HUES48 (cell line): ENCODE measurements around the gene TMEM185B.
"Not testable (repeated sequence)": the region's sequence is repeated elsewhere in the genome, so short reads cannot be mapped to it uniquely, and the experiment has no call there.

Source experiments
- H3K27ac ChIP-seq: one replicate; pipeline ENCODE4 v1.7.0; 2013; ENCODE audit warnings: low read depth, low read length, inconsistent platforms
- H3K27me3 ChIP-seq: 2 replicates; pipeline ENCODE4 v1.6.1; 2013; ENCODE audit warnings: mild to moderate bottlenecking, low read length; ENCODE audit not compliant: control insufficient read depth, insufficient read depth
- H3K36me3 ChIP-seq: 2 replicates; pipeline ENCODE4 v1.6.1; 2013; ENCODE audit warnings: low read length; ENCODE audit not compliant: control insufficient read depth, insufficient read depth
- H3K4me1 ChIP-seq: 2 replicates; pipeline ENCODE4 v1.6.1; 2013; ENCODE audit warnings: mild to moderate bottlenecking, low read length; ENCODE audit not compliant: control insufficient read depth, insufficient read depth
- H3K4me3 ChIP-seq: 2 replicates; pipeline ENCODE4 v1.5.1; 2013; ENCODE audit warnings: mild to moderate bottlenecking, low read depth, low read length
- H3K9ac ChIP-seq: 2 replicates; pipeline ENCODE4 v1.6.1; 2013; ENCODE audit warnings: mild to moderate bottlenecking, low read depth, low read length, moderate library complexity
- H3K9me3 ChIP-seq: 2 replicates; pipeline ENCODE4 v1.6.1; 2013; ENCODE audit warnings: low read length; ENCODE audit not compliant: control insufficient read depth, insufficient read depth

TMEM185B gene

DNA sequence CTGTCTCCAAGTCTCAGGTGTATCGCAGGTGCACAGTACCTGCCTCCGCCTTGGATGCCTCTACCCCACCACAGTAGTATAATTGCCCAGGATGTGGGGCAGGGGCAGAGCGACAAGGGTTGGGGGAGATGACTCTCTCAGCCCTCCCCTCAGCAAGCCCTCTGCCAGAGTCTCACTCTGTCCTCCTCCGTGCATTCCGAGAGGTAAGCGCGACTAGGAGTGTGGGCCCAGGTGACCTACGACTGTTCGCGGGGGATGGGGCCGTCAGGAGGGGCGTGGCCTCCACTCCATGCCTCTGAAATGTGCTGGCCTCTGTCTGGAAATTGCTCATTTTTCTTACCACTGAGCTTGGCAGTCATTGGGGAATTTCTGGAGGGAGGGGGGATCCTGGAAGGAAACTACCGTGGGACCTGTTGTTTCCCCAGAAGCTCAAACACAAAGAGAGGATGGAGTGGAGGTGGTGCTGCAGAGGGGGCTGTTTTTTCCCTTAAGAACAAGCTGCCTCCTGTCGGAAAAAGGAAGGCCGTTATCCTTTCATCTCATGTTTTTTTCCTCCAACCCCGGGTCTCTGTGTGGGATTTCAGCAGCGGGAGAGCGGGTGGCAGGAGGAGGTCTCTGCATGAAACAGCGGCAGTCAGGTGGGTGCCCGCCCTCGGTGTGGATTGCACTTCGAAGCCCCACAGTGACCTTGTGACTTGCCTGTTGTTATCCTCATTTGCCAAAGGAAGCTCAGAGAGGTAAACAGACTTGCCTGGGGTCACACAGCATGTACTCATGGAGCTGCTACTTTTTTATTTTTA is 16.5 kb upstream of the TMEM185B start:
- H3K4me3 ChIP-seq: no peak overlapping the region
- H3K4me1 ChIP-seq: peaks cover 11% of the 10 kb centered on the region
- no peak overlapping the region for H3K9ac ChIP-seq
- H3K27me3 ChIP-seq: peaks cover 8% of the 10 kb centered on the region
- H3K27ac ChIP-seq: peak overlapping the region; percentile 20
- H3K9me3 ChIP-seq: no peaks in the 10 kb centered on the region
- H3K36me3 ChIP-seq: no peaks in the 10 kb centered on the region

DNA sequence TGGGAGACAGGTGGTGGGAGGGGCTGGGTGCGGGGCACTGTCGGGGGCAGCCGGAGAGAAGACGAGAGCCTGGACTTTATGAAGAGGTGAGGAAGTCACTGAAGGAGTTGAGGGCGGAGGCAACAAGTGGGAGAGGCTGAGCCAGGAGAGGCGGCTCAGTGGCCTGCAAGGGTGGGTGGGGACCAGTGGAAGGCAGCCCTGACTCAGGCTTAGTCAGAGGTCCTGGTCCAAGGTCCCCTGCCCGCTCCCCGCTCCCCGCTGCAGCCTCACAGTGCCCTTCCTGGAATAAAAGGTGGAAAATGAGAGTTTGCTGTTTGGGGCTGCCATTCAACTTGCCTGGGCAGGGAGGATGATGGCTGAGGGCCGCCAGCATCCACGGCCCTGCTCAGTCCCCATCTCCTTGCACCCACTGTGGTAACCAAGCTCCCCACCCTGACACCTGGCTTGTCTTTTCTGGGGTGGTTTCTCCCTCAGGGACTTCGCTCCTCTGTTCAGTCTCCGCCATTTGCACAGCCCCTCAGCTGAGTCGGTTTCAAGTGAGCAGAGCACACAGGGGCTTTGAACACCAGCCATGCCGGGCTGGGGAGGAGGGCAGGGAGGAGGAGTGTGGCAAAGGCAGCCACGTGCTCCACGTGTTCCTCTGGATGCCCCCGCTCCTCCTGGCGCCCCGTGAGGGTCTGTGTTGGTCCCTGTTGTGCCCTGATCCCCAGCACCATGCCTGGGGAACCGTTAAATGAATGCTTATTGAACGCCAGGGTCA is 15.7 kb upstream of the TMEM185B start:
- Histone ChIP-seq H3K27ac (peak overlapping the region; percentile 78), H3K4me1 (peaks cover 11% of the 10 kb centered on the region), H3K9ac (no peak overlapping the region), H3K36me3 (no peaks in the 10 kb centered on the region), H3K4me3 (no peak overlapping the region), H3K9me3 (no peaks in the 10 kb centered on the region), H3K27me3 (peaks cover 8% of the 10 kb centered on the region)

DNA sequence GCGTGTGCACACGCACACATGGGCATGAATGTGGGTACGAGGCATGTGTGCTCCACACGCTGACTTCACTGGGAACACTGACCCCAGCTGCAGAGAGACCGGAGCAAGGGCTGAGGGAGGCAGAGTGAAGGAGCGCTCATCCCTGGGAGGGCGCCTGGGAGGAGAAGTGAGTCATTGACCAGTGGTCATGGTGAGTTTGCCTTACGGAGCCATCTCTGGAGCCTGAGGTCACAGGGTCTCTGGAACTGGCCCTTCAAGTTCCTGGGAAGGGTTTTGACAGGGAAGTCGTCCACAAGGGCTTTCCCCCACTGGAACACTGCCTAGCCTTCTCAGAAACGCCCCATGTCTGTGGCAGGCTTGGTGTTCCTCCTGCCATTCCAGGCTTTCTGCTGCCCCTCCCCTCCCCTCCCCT is 14.3 kb upstream of the TMEM185B start:
- Histone ChIP-seq H3K27ac (peak overlapping the region; percentile 78), H3K36me3 (no peaks in the 10 kb centered on the region), H3K4me3 (no peak overlapping the region), H3K27me3 (peaks cover 8% of the 10 kb centered on the region), H3K4me1 (peaks cover 11% of the 10 kb centered on the region), H3K9me3 (no peaks in the 10 kb centered on the region), H3K9ac (no peak overlapping the region)

DNA sequence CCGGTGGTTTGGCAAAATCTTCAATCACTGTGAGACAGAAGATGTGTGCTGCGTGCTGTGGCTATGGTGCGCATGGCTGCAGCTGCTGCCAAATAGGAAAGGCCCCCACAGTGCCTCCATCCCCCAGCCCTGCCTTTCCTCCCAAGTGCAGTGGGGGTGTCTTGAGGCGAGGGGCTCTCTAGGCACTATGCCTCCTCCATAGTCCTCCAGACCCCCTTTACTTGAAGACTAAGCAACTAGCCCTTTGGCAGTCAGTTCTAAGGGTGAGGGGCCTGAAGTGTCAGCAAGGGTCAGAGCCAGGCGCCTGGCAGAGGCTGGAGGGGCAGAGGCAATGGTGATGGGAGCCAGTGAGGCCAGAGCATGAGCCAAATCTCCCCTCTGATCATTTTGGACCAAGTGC is 13.6 kb upstream of the TMEM185B start:
- H3K36me3 ChIP-seq: no peaks in the 10 kb centered on the region
- H3K4me1 ChIP-seq: peaks cover 11% of the 10 kb centered on the region
- no peak overlapping the region for H3K9ac ChIP-seq
- no peak overlapping the region for H3K4me3 ChIP-seq
- H3K27me3 ChIP-seq: peaks cover 8% of the 10 kb centered on the region
- no peak overlapping the region for H3K27ac ChIP-seq
- no peaks in the 10 kb centered on the region for H3K9me3 ChIP-seq

DNA sequence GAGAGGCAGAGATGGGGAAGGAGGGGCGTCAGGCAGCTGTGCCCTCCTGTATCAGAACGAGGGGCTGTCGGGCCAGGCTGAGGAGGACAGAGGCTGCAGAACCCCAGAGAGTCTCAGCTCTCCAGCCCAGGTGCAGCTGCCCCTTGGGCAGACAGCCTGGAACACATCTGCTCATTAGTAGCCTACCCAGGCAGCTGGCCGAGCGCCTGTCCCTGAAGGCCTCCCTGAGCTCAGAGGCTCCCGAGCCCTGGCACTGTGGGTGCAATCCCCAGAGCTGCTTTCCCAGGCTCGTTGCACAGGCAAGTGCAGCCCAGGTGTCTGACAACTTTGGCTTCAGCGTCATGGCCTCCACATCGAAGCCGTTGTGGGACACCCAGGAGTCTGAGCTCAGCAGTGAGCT is 13.1 kb upstream of the TMEM185B start:
- H3K27me3 ChIP-seq: peaks cover 8% of the 10 kb centered on the region
- H3K27ac ChIP-seq: no peak overlapping the region
- no peak overlapping the region for H3K4me3 ChIP-seq
- peaks cover 11% of the 10 kb centered on the region for H3K4me1 ChIP-seq
- H3K9me3 ChIP-seq: no peaks in the 10 kb centered on the region
- H3K9ac ChIP-seq: no peak overlapping the region
- no peaks in the 10 kb centered on the region for H3K36me3 ChIP-seq

DNA sequence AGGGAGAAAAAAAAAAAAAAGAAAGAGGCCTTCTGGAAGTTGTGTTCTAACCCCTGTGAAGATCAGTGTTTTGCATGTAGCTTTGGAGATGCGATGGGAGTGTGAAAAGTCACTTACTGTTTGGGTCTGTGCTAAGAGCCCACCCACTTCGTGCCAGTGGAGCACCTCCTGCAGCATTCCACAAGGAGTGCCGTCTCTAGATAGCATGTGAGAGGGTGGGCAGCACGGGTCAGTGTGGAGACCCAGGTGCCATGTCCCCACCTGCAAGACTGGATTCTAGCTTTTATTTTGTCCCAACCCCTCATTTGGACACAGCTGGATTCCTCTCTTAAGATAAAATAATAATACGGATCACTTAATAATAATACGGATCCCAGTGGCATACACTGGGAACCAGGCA is 12.5 kb upstream of the TMEM185B start:
- peaks cover 8% of the 10 kb centered on the region for H3K27me3 ChIP-seq
- no peak overlapping the region for H3K9ac ChIP-seq
- H3K27ac ChIP-seq: no peak overlapping the region
- no peaks in the 10 kb centered on the region for H3K9me3 ChIP-seq
- H3K36me3 ChIP-seq: no peaks in the 10 kb centered on the region
- H3K4me1 ChIP-seq: peaks cover 11% of the 10 kb centered on the region
- no peak overlapping the region for H3K4me3 ChIP-seq

DNA sequence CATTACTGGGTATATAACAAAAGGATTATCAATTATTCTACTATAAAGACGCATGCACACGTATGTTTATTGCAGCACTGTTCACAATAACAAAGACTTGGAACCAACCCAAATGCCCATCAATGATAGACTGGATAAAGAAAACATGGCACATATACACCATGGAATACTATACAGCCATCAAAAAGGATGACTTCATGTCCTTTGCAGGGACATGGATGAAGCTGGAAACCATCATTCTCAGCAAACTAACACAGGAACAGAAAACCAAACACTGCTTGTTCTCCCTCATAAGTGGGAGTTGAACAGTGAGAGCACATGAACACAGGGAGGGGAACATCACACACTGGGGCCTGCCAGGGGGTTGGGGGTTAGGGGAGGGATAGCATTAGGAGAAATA is 12.0 kb upstream of the TMEM185B start:
- not testable (repeated sequence) for H3K27ac ChIP-seq, H3K36me3 ChIP-seq, H3K4me3 ChIP-seq, H3K27me3 ChIP-seq, H3K9me3 ChIP-seq, H3K9ac ChIP-seq
- H3K4me1 ChIP-seq: peaks cover 11% of the 10 kb centered on the region

DNA sequence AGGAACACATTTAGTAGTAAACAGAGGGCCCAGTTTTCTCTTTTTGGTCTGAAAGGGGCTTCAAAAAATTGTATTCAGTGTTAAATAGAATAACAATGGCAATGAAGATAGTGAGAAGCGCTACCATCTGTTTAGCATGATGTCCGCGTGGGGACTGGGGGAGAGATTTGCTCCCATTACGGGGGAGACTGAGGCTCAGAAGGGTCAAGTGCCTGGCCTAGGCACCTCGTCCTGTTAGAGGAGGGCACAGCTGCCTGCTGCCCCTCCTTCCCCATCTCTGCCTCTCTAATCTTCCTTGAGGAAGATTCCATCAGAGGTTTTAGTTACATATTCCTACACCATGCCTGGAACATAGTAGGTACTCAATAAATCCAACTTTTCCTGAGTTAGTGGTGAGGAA is 10.1 kb upstream of the TMEM185B start:
- Histone ChIP-seq H3K36me3 (no peaks in the 10 kb centered on the region), H3K9ac (no peak overlapping the region), H3K27me3 (no peaks in the 10 kb centered on the region), H3K4me3 (no peak overlapping the region), H3K4me1 (peaks cover 4% of the 10 kb centered on the region; the same call in 1 of the 2 replicates), H3K9me3 (no peaks in the 10 kb centered on the region), H3K27ac (no peak overlapping the region)

DNA sequence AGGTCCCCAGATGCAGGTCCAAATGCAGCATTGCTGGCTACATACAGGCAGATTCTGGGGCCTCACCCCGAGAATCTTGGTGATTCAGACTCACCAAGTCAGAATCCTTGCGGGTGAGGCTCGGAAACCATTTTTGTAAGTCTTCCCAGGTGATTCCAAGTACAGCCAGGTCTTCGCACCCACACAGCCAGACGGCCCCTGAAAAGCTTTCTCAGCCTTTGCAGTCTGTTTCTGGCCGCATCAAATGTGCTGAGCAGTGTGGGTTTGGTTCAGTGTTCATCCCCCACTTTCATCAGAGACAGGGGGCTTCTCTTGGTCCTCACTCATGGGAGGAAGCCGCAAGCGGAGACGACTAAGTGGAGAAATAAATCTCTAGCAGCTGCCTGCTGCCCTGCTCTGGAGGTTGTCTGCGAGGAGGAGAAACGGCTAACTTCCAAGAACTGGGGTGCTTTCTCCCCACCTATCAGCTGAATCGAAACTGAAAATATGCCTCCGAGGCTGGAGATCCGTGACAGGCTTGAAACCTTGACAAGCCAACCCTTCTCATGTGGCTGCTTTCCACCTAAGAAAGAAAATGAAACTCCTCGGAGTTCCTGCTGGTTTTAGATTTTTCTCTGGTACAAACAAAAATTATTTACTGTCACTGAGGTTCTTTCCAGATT is 8.9 kb upstream of the TMEM185B start:
- Histone ChIP-seq H3K4me3 (no peak overlapping the region), H3K36me3 (no peaks in the 10 kb centered on the region), H3K9me3 (no peaks in the 10 kb centered on the region), H3K27me3 (peaks cover 6% of the 10 kb centered on the region; the same call in 1 of the 2 replicates), H3K27ac (no peak overlapping the region), H3K9ac (no peak overlapping the region), H3K4me1 (no peaks in the 10 kb centered on the region)

DNA sequence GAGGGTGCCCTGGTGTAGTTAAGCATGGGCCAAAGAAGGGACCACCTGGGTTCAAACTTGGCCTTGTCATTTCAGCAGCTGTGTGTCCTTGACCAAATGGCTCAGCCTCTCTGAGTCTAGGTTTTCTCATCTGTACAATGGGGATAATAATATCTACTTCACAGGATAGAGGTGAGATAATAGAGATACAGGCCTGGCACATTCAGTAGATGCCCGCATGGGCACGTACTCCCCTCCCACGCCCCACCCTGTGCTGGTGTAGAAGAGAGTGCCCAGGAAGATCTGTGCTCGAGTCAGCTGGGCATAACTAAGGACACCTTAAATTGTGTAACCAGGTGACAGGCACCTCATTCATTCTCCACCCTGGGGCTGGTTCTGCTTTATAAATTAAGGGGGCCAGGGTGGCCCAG is 8.4 kb upstream of the TMEM185B start:
- Histone ChIP-seq H3K27me3 (peaks cover 9% of the 10 kb centered on the region), H3K36me3 (no peaks in the 10 kb centered on the region), H3K4me3 (no peak overlapping the region), H3K4me1 (no peaks in the 10 kb centered on the region), H3K9me3 (no peaks in the 10 kb centered on the region), H3K9ac (no peak overlapping the region), H3K27ac (no peak overlapping the region)
